HUES48 (cell line): ENCODE data around the gene RBBP8NL.

Source experiments
- H3K27ac ChIP-seq: one replicate; pipeline ENCODE4 v1.7.0; 2013; ENCODE audit warnings: low read depth, low read length, inconsistent platforms
- H3K27me3 ChIP-seq: 2 replicates; pipeline ENCODE4 v1.6.1; 2013; ENCODE audit warnings: mild to moderate bottlenecking, low read length; ENCODE audit not compliant: control insufficient read depth, insufficient read depth
- H3K36me3 ChIP-seq: 2 replicates; pipeline ENCODE4 v1.6.1; 2013; ENCODE audit warnings: low read length; ENCODE audit not compliant: control insufficient read depth, insufficient read depth
- H3K4me1 ChIP-seq: 2 replicates; pipeline ENCODE4 v1.6.1; 2013; ENCODE audit warnings: mild to moderate bottlenecking, low read length; ENCODE audit not compliant: control insufficient read depth, insufficient read depth
- H3K4me3 ChIP-seq: 2 replicates; pipeline ENCODE4 v1.5.1; 2013; ENCODE audit warnings: mild to moderate bottlenecking, low read depth, low read length
- H3K9ac ChIP-seq: 2 replicates; pipeline ENCODE4 v1.6.1; 2013; ENCODE audit warnings: mild to moderate bottlenecking, low read depth, low read length, moderate library complexity
- H3K9me3 ChIP-seq: 2 replicates; pipeline ENCODE4 v1.6.1; 2013; ENCODE audit warnings: low read length; ENCODE audit not compliant: control insufficient read depth, insufficient read depth

The RBBP8NL gene

GRCh38 chr20:62451970-62452369, 24.6 kb upstream of the RBBP8NL start:
- no peaks in the 10 kb centered on the region for H3K27me3 ChIP-seq
- H3K4me1 ChIP-seq: no peaks in the 10 kb centered on the region

DNA sequence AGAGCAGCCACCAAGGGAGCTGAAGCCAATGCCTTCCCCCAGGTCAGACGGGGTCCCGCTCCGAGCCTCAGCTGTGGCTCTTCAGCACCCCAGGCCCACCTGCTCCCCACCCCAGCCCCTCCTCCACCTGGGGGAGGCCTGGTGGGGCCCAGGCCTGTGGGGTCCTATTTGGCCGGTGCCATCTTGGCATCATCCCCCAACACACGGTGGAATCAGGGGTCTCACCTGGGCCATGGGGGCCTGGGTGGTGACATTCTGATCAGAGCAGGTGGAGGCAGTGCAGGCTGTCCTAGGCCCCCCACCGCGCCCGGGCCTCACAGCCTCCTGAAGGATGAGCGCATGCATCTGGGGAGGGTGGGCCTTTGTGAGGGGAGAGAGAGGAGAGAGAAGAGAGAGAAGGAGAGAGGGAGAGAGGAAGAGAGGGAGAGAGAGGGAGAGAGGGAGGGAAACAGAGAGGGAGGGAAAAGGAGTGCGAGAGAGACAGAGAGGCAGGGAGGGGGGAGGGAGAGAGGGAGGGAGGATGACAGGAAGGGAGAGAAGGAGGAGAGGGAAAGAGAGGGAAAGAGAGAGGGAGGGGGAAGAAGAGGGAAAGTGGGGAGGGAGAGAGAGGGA, 23.9 kb upstream of the RBBP8NL start:
- H3K27ac ChIP-seq: no peak overlapping the region
- no peak overlapping the region for H3K4me3 ChIP-seq
- H3K27me3 ChIP-seq: no peaks in the 10 kb centered on the region
- H3K36me3 ChIP-seq: no peaks in the 10 kb centered on the region
- no peaks in the 10 kb centered on the region for H3K9me3 ChIP-seq
- H3K9ac ChIP-seq: no peak overlapping the region
- H3K4me1 ChIP-seq: no peaks in the 10 kb centered on the region

More at GRCh38 chr20:62451970-62452369, 24.6 kb upstream of the RBBP8NL start:
- Histone ChIP-seq H3K9ac (no peak overlapping the region), H3K4me3 (no peak overlapping the region), H3K36me3 (no peaks in the 10 kb centered on the region), H3K9me3 (no peaks in the 10 kb centered on the region), H3K27ac (no peak overlapping the region)

GRCh38 chr20:62449951-62450691, 22.8 kb upstream of the RBBP8NL start:
- no peaks in the 10 kb centered on the region for H3K36me3 ChIP-seq
- H3K27me3 ChIP-seq: no peaks in the 10 kb centered on the region
- H3K4me3 ChIP-seq: no peak overlapping the region
- no peaks in the 10 kb centered on the region for H3K9me3 ChIP-seq
- no peak overlapping the region for H3K9ac ChIP-seq
- H3K4me1 ChIP-seq: no peaks in the 10 kb centered on the region
- no peak overlapping the region for H3K27ac ChIP-seq

DNA sequence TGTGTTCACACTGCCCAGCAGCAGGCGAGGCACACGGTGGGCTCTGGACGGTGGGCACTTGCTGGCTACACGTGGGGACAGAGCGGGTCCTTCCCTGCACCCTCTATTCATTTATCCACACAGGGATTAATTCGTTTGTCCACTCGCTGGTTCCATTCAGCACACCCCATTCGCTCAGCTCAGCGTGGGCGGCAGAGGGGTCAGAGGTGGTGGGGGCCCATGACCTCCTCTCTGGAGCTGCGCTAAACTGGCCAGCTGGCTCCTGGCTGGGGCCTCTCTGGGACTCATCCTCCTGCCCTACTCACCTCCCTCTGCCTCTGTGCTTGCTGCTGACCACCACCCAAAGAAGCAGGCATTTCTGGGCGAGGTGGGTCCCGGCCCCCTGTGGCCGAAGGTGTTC, 21.4 kb upstream of the RBBP8NL start:
- no peaks in the 10 kb centered on the region for H3K27me3 ChIP-seq
- H3K9me3 ChIP-seq: no peaks in the 10 kb centered on the region
- H3K36me3 ChIP-seq: no peaks in the 10 kb centered on the region
- no peak overlapping the region for H3K4me3 ChIP-seq
- no peaks in the 10 kb centered on the region for H3K4me1 ChIP-seq
- no peak overlapping the region for H3K9ac ChIP-seq
- H3K27ac ChIP-seq: no peak overlapping the region

GRCh38 chr20:62448038-62448437, 20.7 kb upstream of the RBBP8NL start:
- no peak overlapping the region for H3K4me3 ChIP-seq
- no peaks in the 10 kb centered on the region for H3K4me1 ChIP-seq
- no peaks in the 10 kb centered on the region for H3K9me3 ChIP-seq
- H3K9ac ChIP-seq: no peak overlapping the region
- H3K27me3 ChIP-seq: no peaks in the 10 kb centered on the region
- no peaks in the 10 kb centered on the region for H3K36me3 ChIP-seq
- no peak overlapping the region for H3K27ac ChIP-seq

DNA sequence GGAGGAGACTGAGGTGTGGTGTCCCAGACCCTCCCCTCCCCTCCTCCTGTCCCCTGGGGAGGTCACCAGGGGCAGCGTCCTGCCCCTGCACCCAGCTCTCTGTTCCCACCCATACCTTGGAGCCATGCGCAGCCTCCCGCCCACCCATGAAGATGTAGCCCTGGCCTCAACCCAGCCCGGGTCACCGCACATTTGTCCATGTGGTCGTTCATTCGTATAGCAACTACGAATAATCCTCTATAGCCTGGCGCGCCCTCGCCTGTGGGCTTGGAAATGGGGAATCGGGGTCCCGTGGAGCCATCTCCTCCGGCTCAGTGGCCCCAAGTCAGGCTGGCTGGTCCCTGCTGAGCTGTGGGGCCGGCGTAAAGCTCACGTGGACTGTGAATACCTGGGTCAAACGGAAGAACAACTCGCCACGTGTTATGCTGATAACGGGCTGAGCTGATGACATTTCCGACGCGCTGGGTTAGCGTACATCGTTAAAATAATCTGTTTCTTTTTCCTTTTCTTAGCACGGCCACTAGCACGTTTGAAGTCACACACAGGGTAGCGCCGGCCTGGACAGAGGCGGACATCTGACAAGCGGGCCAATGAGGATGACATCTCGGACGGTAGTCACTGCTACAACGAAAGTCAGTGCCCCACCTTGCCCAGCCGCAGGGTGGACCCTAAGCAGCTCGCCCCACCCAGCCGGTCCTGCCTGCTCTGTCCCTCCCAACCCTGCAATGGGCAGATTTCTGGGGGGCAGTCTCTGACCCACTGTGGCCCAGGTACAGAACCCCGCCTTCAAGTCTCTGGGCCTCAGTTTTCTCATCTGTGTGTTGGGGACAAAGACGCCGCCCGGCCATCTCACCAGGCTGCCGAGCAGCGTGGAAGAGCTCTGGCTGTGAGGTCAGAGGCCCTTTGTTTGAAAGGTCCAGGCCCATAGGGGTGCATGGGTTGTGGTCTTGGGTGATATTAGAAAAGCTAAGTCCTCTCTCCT, 19.8 kb upstream of the RBBP8NL start:
- H3K36me3 ChIP-seq: no peaks in the 10 kb centered on the region
- H3K27ac ChIP-seq: no peak overlapping the region
- no peak overlapping the region for H3K4me3 ChIP-seq
- H3K9ac ChIP-seq: no peak overlapping the region
- H3K4me1 ChIP-seq: no peaks in the 10 kb centered on the region
- H3K27me3 ChIP-seq: no peaks in the 10 kb centered on the region
- no peaks in the 10 kb centered on the region for H3K9me3 ChIP-seq

GRCh38 chr20:62446481-62446880, 19.1 kb upstream of the RBBP8NL start:
- Histone ChIP-seq H3K9ac (no peak overlapping the region), H3K4me3 (no peak overlapping the region), H3K4me1 (no peaks in the 10 kb centered on the region), H3K27ac (no peak overlapping the region), H3K27me3 (no peaks in the 10 kb centered on the region), H3K36me3 (no peaks in the 10 kb centered on the region), H3K9me3 (no peaks in the 10 kb centered on the region)

GRCh38 chr20:62445553-62446340, 18.4 kb upstream of the RBBP8NL start:
- Histone ChIP-seq H3K9me3 (no peaks in the 10 kb centered on the region), H3K4me3 (no peak overlapping the region), H3K4me1 (no peaks in the 10 kb centered on the region), H3K9ac (no peak overlapping the region), H3K27ac (no peak overlapping the region), H3K36me3 (no peaks in the 10 kb centered on the region), H3K27me3 (no peaks in the 10 kb centered on the region)

DNA sequence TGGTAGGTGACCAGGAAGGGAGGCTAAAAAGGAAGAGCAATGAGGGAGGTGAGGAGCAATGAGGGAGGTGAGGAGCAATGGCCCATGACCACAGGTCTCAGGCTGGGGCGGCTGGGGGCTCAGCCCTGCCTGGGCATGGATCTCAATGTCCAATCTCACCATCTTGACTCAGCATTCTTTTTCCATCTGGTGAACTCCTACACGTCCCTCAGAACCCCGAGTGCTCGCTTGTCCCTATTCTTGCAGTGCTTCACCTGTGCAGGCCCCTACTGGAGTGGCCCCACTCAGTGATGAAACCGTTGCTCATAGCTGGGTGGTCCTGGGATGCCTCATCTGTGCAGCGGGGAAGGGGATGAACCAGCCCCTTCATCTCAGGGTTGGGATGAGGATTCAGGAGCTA, 16.9 kb upstream of the RBBP8NL start:
- no peaks in the 10 kb centered on the region for H3K36me3 ChIP-seq
- no peaks in the 10 kb centered on the region for H3K4me1 ChIP-seq
- no peak overlapping the region for H3K9ac ChIP-seq
- no peak overlapping the region for H3K27ac ChIP-seq
- no peaks in the 10 kb centered on the region for H3K9me3 ChIP-seq
- no peaks in the 10 kb centered on the region for H3K27me3 ChIP-seq
- H3K4me3 ChIP-seq: no peak overlapping the region

DNA sequence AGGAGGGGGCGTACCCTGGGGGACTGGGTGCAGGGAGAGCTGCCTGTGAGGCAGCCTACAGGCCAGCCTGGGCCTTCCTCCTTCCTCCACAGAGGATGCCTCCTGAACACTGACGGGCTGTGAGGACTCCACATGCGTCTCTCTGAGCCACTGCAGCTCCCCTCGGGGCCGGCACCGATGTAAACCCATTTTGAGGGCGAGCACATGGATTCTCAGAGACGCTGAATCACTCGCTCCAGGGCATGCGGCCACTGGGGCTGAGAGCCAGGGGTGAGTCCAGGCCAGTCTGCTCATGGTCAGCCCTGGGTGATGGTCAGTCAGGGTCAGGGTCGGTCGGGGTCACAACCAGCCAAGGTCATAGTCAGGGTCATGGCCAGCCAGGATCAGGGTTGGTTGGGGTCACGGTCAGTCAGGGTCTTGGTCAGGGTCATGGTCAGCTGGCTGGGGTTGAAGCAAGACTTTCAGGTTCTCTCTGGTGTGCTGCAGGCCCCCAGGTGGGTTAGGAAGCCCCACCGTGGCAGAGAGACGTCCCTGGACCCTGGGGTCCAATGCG, 14.7 kb upstream of the RBBP8NL start:
- Histone ChIP-seq H3K4me1 (no peaks in the 10 kb centered on the region), H3K4me3 (no peak overlapping the region), H3K27ac (no peak overlapping the region), H3K9ac (no peak overlapping the region), H3K9me3 (no peaks in the 10 kb centered on the region), H3K36me3 (no peaks in the 10 kb centered on the region), H3K27me3 (no peaks in the 10 kb centered on the region)
